MM.1S (cell line): ENCODE measurements around the gene MCHR1.

ENCODE experiments used
- DNase-seq: peaks from one replicate; pipeline ENCODE4 v3.0.0-alpha.2; 2015
- H2AFZ ChIP-seq: fragments of 300-600 bp; sonication (generic); 2 replicates; pipeline ENCODE4 v1.6.0; 2016; ENCODE audit warnings: antibody characterized with exemption, low read length
- H3F3A ChIP-seq: fragments of 300-600 bp; sonication (generic); 2 replicates; pipeline ENCODE4 v1.6.1; 2016; ENCODE audit warnings: mild to moderate bottlenecking, antibody characterized with exemption, low read length, moderate library complexity, mixed read lengths; ENCODE audit not compliant: insufficient read depth
- H3K27ac ChIP-seq: fragments of 300-600 bp; sonication (generic); 2 replicates; pipeline ENCODE4 v1.5.1; 2016; ENCODE audit warnings: mild to moderate bottlenecking, low read length
- H3K27me3 ChIP-seq: fragments of 300-600 bp; sonication (generic); replicated peaks from 2 replicates; pipeline ENCODE4 v1.6.0; 2016; ENCODE audit warnings: low read length; ENCODE audit not compliant: insufficient read depth
- H3K36me3 ChIP-seq: fragments of 300-600 bp; sonication (generic); replicated peaks from 2 replicates; pipeline ENCODE4 v1.6.1; 2016; ENCODE audit warnings: mild to moderate bottlenecking, low read length, mixed read lengths; ENCODE audit not compliant: insufficient read depth
- H3K4me1 ChIP-seq: fragments of 300-600 bp; sonication (generic); 2 replicates; pipeline ENCODE4 v1.6.1; 2016; ENCODE audit warnings: low read length, mixed read lengths
- H3K4me2 ChIP-seq: fragments of 300-600 bp; sonication (generic); 2 replicates; pipeline ENCODE4 v1.6.0; 2016; ENCODE audit warnings: low read depth, low read length
- H3K4me3 ChIP-seq: fragments of 300-600 bp; sonication (generic); 2 replicates; pipeline ENCODE4 v1.5.1; 2016; ENCODE audit warnings: low read length, mixed read lengths
- H3K79me2 ChIP-seq: fragments of 300-600 bp; sonication (generic); 2 replicates; pipeline ENCODE4 v1.6.1; 2016; ENCODE audit warnings: mixed run types, low read length, mixed read lengths
- H3K9ac ChIP-seq: fragments of 300-600 bp; sonication (generic); 2 replicates; pipeline ENCODE4 v1.6.1; 2016; ENCODE audit warnings: low read length, mixed read lengths
- H3K9me2 ChIP-seq: fragments of 300-600 bp; sonication (generic); replicated peaks from 2 replicates; pipeline ENCODE4 v1.6.1; 2016; ENCODE audit warnings: mild to moderate bottlenecking, low read length, mixed read lengths; ENCODE audit not compliant: insufficient read depth
- H3K9me3 ChIP-seq: fragments of 300-600 bp; sonication (generic); replicated peaks from 2 replicates; pipeline ENCODE4 v1.6.1; 2016; ENCODE audit warnings: mild to moderate bottlenecking, low read length, mixed read lengths; ENCODE audit not compliant: insufficient read depth
- H4K20me1 ChIP-seq: fragments of 300-600 bp; sonication (generic); 2 replicates; pipeline ENCODE4 v1.6.1; 2016; ENCODE audit warnings: mild to moderate bottlenecking, low read length, moderate library complexity, mixed read lengths; ENCODE audit not compliant: insufficient read depth
- CTCF ChIP-seq: fragments of 300-600 bp; sonication (generic); IDR thresholded peaks from 2 replicates; pipeline ENCODE4 v1.5.1; 2016; ENCODE audit warnings: antibody characterized with exemption, low read length, mixed read lengths
- EZH2 ChIP-seq: fragments of 300-600 bp; sonication (generic); optimal IDR thresholded peaks from 2 replicates; pipeline ENCODE3; 2017; ENCODE audit warnings: low read depth, mild to moderate bottlenecking, antibody characterized with exemption, low read length, mixed read lengths
- EZH2phosphoT487 ChIP-seq: fragments of 300-600 bp; sonication (generic); IDR thresholded peaks from 2 replicates; pipeline ENCODE4 v1.6.1; 2018; ENCODE audit warnings: antibody characterized with exemption, low read length

MCHR1 gene

GRCh38 chr22:40728731-40729189, 49.5 kb downstream of the MCHR1 start:
- Histone ChIP-seq H3K4me2 (no peak overlapping the region), H4K20me1 (no peaks in the 10 kb centered on the region), H3K4me3 (no peak overlapping the region), H3K36me3 (no peaks in the 10 kb centered on the region), H3K4me1 (0 out of 2 replicates have a peak, but pooled peaks cover 3% of the 10 kb centered on the region), H3K9ac (no peak overlapping the region), H3K27ac (no peak overlapping the region), H3K9me2 (no peaks in the 10 kb centered on the region), H3K27me3 (no peaks in the 10 kb centered on the region), H3F3A (no peaks in the 10 kb centered on the region), H2AFZ (no peak overlapping the region), H3K9me3 (no peaks in the 10 kb centered on the region), H3K79me2 (no peaks in the 10 kb centered on the region)
- DNase-seq = no peak
- TF ChIP-seq CTCF (no peak), EZH2phosphoT487 (no peak), EZH2 (no peak)

GRCh38 chr22:40729284-40729683, 50.0 kb downstream of the MCHR1 start:
- H3K4me1 ChIP-seq = 0 out of 2 replicates have a peak, but pooled peaks cover 3% of the 10 kb centered on the region
- no peaks in the 10 kb centered on the region for H3K27me3 ChIP-seq
- H3K9ac ChIP-seq = no peak overlapping the region
- no peaks in the 10 kb centered on the region for H4K20me1 ChIP-seq
- H3K27ac ChIP-seq = no peak overlapping the region
- H3K4me3 ChIP-seq = no peak overlapping the region
- no peaks in the 10 kb centered on the region for H3K36me3 ChIP-seq
- H3K9me2 ChIP-seq = no peaks in the 10 kb centered on the region
- no peaks in the 10 kb centered on the region for H3F3A ChIP-seq
- no peaks in the 10 kb centered on the region for H3K79me2 ChIP-seq
- no peak for TF ChIP-seq EZH2
- no peak for TF ChIP-seq EZH2phosphoT487
- no peak for TF ChIP-seq CTCF
- H3K9me3 ChIP-seq = no peaks in the 10 kb centered on the region
- DNase-seq = no peak
- H3K4me2 ChIP-seq = no peak overlapping the region
- H2AFZ ChIP-seq = no peak overlapping the region
